ENCODE results near the gene ATAD3B. TPM values are rescaled to one million over a fixed set of nuclear protein-coding genes. Genes with fewer than 3 reads are reported as not detected.

The ATAD3B gene
- total and polyA plus RNA-seq, 10 of the 15 experiments (the other 5 are each of a cell fraction or from before 2014, with no cell fraction given) = 0.03 to 38.8 (median 23.8) TPM

DNA sequence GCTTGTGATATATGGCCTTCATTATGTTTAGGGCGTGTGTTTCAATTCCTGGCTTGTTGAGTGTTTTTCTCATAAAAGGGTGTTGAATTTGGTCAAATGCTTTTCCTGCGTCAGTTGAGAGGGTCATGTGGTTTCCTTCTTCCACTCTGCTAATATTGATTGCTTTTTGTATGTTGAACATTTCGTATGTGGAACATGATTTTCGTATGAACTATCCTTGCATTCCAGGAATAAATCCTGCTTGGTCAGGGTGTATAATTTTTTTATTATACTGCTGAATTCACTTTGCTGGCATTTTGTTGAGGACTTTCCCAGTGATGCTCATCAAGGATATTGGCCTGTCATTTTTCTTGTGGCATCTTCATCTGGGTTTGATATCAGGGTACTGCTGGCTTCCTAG is 35.7 kb downstream of the ATAD3B start:
- DNase-seq (ENCODE audit: low read depth, low spot score) (no peak), FAIRE-seq (no peak), ATAC-seq (no peak)
- no peaks in the 10 kb centered on the region for H3K9me3 ChIP-seq (replicated peaks; ENCODE audit: control insufficient read depth, insufficient read depth, low read length)
- H3K36me3 ChIP-seq (ENCODE audit: control insufficient read depth in 2 of 2, insufficient read depth in 2 of 2, low read length in 1 of 2) = no peaks in the 10 kb centered on the region
- H3K4me2 ChIP-seq (ENCODE audit: control insufficient read depth, insufficient read depth) = no peak overlapping the region
- peaks cover 8% of the 10 kb centered on the region for H3K79me2 ChIP-seq (ENCODE audit: control insufficient read depth, insufficient read depth, low read length)
- H3K9ac ChIP-seq (ENCODE audit: control insufficient read depth, insufficient read depth, low read length) = no peak overlapping the region
- BruUV-seq (replicated peaks) = no TSS peak
- POLR2A ChIA-PET = interaction anchor here (0.7 kb wide), 1 partner anchor 105 kb away, joined by 4 read pairs; no protein-coding TSS in a partner anchor
- TF ChIP-seq NFYA (IDR thresholded peaks at IDR 0.05; ENCODE audit: borderline replicate concordance, low read depth, low read length) (no peak), EZH2 (IDR thresholded peaks at IDR 0.05; ENCODE audit: borderline replicate concordance, control insufficient read depth, low read depth, low read length) (no peak), RAD51 (IDR thresholded peaks at IDR 0.05) (no peak), CBX3 (IDR thresholded peaks at IDR 0.05; ENCODE audit: borderline replicate concordance, low read depth) (no peak), PAX5 (IDR thresholded peaks at IDR 0.05; ENCODE audit: borderline replicate concordance, low read depth, low read length) (no peak), RELA (IDR thresholded peaks at IDR 0.05; ENCODE audit: borderline replicate concordance, partially characterized antibody) (no peak), CHD1 (IDR thresholded peaks at IDR 0.05; ENCODE audit: low read depth, low read length) (no peak), WRNIP1 (IDR thresholded peaks at IDR 0.05; ENCODE audit: borderline replicate concordance, low read depth, low read length) (no peak), MTA2 (IDR thresholded peaks at IDR 0.05; ENCODE audit: low read depth) (no peak), BRCA1 (IDR thresholded peaks at IDR 0.05; ENCODE audit: low read depth, low read length) (no peak)
- TF ChIP-seq, protein P1, sequence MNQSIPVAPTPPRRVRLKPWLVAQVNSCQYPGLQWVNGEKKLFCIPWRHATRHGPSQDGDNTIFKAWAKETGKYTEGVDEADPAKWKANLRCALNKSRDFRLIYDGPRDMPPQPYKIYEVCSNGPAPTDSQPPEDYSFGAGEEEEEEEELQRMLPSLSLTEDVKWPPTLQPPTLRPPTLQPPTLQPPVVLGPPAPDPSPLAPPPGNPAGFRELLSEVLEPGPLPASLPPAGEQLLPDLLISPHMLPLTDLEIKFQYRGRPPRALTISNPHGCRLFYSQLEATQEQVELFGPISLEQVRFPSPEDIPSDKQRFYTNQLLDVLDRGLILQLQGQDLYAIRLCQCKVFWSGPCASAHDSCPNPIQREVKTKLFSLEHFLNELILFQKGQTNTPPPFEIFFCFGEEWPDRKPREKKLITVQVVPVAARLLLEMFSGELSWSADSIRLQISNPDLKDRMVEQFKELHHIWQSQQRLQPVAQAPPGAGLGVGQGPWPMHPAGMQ (IDR thresholded peaks at IDR 0.05; ENCODE audit: borderline replicate concordance) = no peak
- TF ChIP-seq, protein P2, sequence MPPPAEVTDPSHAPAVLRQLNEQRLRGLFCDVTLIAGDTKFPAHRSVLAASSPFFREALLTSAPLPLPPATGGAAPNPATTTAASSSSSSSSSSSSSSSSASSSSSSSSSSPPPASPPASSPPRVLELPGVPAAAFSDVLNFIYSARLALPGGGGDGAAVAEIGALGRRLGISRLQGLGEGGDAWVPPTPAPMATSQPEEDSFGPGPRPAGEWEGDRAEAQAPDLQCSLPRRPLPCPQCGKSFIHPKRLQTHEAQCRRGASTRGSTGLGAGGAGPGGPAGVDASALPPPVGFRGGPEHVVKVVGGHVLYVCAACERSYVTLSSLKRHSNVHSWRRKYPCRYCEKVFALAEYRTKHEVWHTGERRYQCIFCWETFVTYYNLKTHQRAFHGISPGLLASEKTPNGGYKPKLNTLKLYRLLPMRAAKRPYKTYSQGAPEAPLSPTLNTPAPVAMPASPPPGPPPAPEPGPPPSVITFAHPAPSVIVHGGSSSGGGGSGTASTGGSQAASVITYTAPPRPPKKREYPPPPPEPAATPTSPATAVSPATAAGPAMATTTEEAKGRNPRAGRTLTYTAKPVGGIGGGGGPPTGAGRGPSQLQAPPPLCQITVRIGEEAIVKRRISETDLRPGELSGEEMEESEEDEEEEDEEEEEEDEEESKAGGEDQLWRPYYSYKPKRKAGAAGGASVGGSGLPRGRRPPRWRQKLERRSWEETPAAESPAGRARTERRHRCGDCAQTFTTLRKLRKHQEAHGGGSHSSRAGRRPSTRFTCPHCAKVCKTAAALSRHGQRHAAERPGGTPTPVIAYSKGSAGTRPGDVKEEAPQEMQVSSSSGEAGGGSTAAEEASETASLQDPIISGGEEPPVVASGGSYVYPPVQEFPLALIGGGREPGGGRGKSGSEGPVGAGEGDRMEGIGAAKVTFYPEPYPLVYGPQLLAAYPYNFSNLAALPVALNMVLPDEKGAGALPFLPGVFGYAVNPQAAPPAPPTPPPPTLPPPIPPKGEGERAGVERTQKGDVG (CRISPR knock-in tag; IDR thresholded peaks at IDR 0.05) = no peak
- TF ChIP-seq, protein P3, sequence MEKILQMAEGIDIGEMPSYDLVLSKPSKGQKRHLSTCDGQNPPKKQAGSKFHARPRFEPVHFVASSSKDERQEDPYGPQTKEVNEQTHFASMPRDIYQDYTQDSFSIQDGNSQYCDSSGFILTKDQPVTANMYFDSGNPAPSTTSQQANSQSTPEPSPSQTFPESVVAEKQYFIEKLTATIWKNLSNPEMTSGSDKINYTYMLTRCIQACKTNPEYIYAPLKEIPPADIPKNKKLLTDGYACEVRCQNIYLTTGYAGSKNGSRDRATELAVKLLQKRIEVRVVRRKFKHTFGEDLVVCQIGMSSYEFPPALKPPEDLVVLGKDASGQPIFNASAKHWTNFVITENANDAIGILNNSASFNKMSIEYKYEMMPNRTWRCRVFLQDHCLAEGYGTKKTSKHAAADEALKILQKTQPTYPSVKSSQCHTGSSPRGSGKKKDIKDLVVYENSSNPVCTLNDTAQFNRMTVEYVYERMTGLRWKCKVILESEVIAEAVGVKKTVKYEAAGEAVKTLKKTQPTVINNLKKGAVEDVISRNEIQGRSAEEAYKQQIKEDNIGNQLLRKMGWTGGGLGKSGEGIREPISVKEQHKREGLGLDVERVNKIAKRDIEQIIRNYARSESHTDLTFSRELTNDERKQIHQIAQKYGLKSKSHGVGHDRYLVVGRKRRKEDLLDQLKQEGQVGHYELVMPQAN (conservative IDR thresholded peaks at IDR 0.05) = no peak
- H2AFZ ChIP-seq (ENCODE audit: control insufficient read depth, low read depth, low read length) = no peak overlapping the region
- no peak overlapping the region for H3K4me3 ChIP-seq
- intact Hi-C loops (cut with micrococcal nuclease; ENCODE audit: unreplicated experiment) = loop anchor here (10.0 kb wide), 1 partner anchor 133 kb away; the partner anchor contains the start of gene AURKAIP1
- no peaks in the 10 kb centered on the region; the same call in 1 of the 2 replicates for H3K4me1 ChIP-seq (ENCODE audit: control insufficient read depth, insufficient read depth, low read length)
- no peaks in the 10 kb centered on the region for H3K27me3 ChIP-seq (replicated peaks in 1 of 2; ENCODE audit: control insufficient read depth in 2 of 2, insufficient read depth in 2 of 2, low read length in 1 of 2)
- no peaks in the 10 kb centered on the region for H4K20me1 ChIP-seq (ENCODE audit: control insufficient read depth, insufficient read depth)
- SMC1A ChIA-PET (ENCODE audit: uncharacterized antibody, unreplicated experiment) = no interaction called here
- RAD21 ChIA-PET (ENCODE audit: unreplicated experiment) = interaction anchor here (1.1 kb wide), 1 partner anchor 171 kb away, joined by 3 read pairs; no protein-coding TSS in a partner anchor
- CTCF ChIA-PET = no interaction called here
- WGBS (ENCODE audit: insufficient coverage, insufficient replicate concordance, low lambda C conversion rate, missing lambda C conversion rate) = 86% methylated on average over 4 of the region's 4 CpGs
- in situ Hi-C loops (cut with MboI) = loop anchor here (5.0 kb wide), 1 partner anchor 105 kb away; no protein-coding TSS in a partner anchor
- H3K27ac ChIP-seq (ENCODE audit: control insufficient read depth, insufficient read depth) = no peak overlapping the region
